ENCODE data around the gene INTS3. TPM values are rescaled to one million over a fixed set of nuclear protein-coding genes. Genes with fewer than 3 reads are reported as not detected.

INTS3 gene
- total RNA-seq, 1 experiment from 2014 or later: 66.8 TPM

- ChIA-PET POLR2A (no interaction called here), CTCF (interaction anchor here (1.6 to 4.0 kb wide), 2 partner anchors 8 to 128 kb away, joined by 3 to 21 read pairs; no protein-coding TSS in a partner anchor)
- peak overlapping the region; percentile 2 for H3K27ac Mint-ChIP-seq
- no peak overlapping the region for H3K4me3 Mint-ChIP-seq
- no peaks in the 10 kb centered on the region for H3K27me3 Mint-ChIP-seq (ENCODE audit: low read depth)
- DNase-seq (ENCODE audit: low spot score): no peak
- ATAC-seq: no peak
- peaks cover 13% of the 10 kb centered on the region for H3K4me1 Mint-ChIP-seq
- no peaks in the 10 kb centered on the region for H3K9me3 Mint-ChIP-seq
- peaks cover 22% of the 10 kb centered on the region for H3K36me3 Mint-ChIP-seq
- TF ChIP-seq NFE2L1 (CRISPR knock-in tag; IDR thresholded peaks at IDR 0.05) (no peak), STAT6 (CRISPR knock-in tag; conservative IDR thresholded peaks at IDR 0.05; ENCODE audit: low read depth) (no peak), ZSCAN18 (CRISPR knock-in tag; IDR thresholded peaks at IDR 0.05) (no peak), TP53 (CRISPR knock-in tag; IDR thresholded peaks at IDR 0.05) (no peak), E2F4 (CRISPR knock-in tag; IDR thresholded peaks at IDR 0.05; ENCODE audit: borderline replicate concordance, low read depth) (no peak), TCF7 (CRISPR knock-in tag; IDR thresholded peaks at IDR 0.05; ENCODE audit: low read depth) (no peak), CREB1 (CRISPR knock-in tag; IDR thresholded peaks at IDR 0.05) (no peak)
Measured at GRCh38 chr1:153805886-153806719, 78.3 kb downstream of the INTS3 start.

GRCh38 chr1:153816283-153816889, 88.5 kb downstream of the INTS3 start:
- H3K9me3 Mint-ChIP-seq: no peaks in the 10 kb centered on the region
- DNase-seq (ENCODE audit: low spot score) (no peak), ATAC-seq (no peak)
- no peaks in the 10 kb centered on the region for H3K27me3 Mint-ChIP-seq (ENCODE audit: low read depth)
- no peaks in the 10 kb centered on the region for H3K4me1 Mint-ChIP-seq
- H3K36me3 Mint-ChIP-seq: peaks cover 64% of the 10 kb centered on the region
- ChIA-PET POLR2A (no interaction called here), CTCF (interaction anchor here (0.6 to 1.5 kb wide), 3 partner anchors 14 to 130 kb away, joined by 3 to 4 read pairs (median 3); partner anchors contain the start of gene DENND4B)
- H3K27ac Mint-ChIP-seq: no peak overlapping the region
- H3K4me3 Mint-ChIP-seq: no peak overlapping the region
- no peak for TF ChIP-seq RORB (CRISPR knock-in tag; IDR thresholded peaks at IDR 0.05)
- TF ChIP-seq ZBTB43 (CRISPR knock-in tag; IDR thresholded peaks at IDR 0.05): no peak
- TF ChIP-seq ELF4 (CRISPR knock-in tag; IDR thresholded peaks at IDR 0.05; ENCODE audit: low read depth): no peak
- TF ChIP-seq FOXJ3 (CRISPR knock-in tag; IDR thresholded peaks at IDR 0.05; ENCODE audit: borderline replicate concordance): no peak
- no peak for TF ChIP-seq GRHL2 (CRISPR knock-in tag; IDR thresholded peaks at IDR 0.05; ENCODE audit: insufficient replicate concordance, severe bottlenecking)
- no peak for TF ChIP-seq USF1 (CRISPR knock-in tag; IDR thresholded peaks at IDR 0.05)
- no peak for TF ChIP-seq E2F1 (CRISPR knock-in tag; IDR thresholded peaks at IDR 0.05)
- no peak for TF ChIP-seq MYBL2 (CRISPR knock-in tag; IDR thresholded peaks at IDR 0.05)
- no peak for TF ChIP-seq NR3C1 (CRISPR knock-in tag; conservative IDR thresholded peaks at IDR 0.05; ENCODE audit: low read depth)
- no peak for TF ChIP-seq AFF4 (CRISPR knock-in tag; IDR thresholded peaks at IDR 0.05; ENCODE audit: borderline replicate concordance)
